SK-N-SH (cell line): ENCODE results near the gene AWAT2. TPM values are rescaled to one million over a fixed set of nuclear protein-coding genes. Genes with fewer than 3 reads are reported as not detected.

Experiments used
- CTCF ChIA-PET: fragments of 300-600, 350-600 bp; formaldehyde crosslinking; extraction: SDS; loops from one replicate; lab custom pipeline; 2021; lab: Yijun Ruan, JAX
- POLR2A ChIA-PET: fragments of 350-600 bp; sonication (Branson Sonifier 250); formaldehyde crosslinking; extraction: SDS; loops from one replicate; lab custom pipeline; 2020; ENCODE audit warnings: antibody characterized with exemption, inconsistent platforms; lab: Yijun Ruan, JAX
- DNase-seq: peaks from one replicate; pipeline ENCODE4 v3.0.0; 2012
- H2AFZ ChIP-seq: fragments of 200-600 bp; sonication (generic); 2 replicates; pipeline ENCODE4 v1.8.1; 2016; ENCODE audit warnings: antibody characterized with exemption, mild to moderate bottlenecking, low read depth
- H3F3A ChIP-seq: fragments of 200-600 bp; sonication (generic); replicated peaks from 2 replicates; pipeline ENCODE3; 2016; ENCODE audit warnings: antibody characterized with exemption, mild to moderate bottlenecking; ENCODE audit not compliant: insufficient read depth
- H3K27ac ChIP-seq, 2 experiments: fragments of 200-500 bp in 1 of 2; fragments of 200-600 bp in 1 of 2; sonication (Bioruptor generic) in 1 of 2; sonication (generic), shearing (Covaris generic) in 1 of 2; 2 replicates each; pipeline versions ENCODE4 v1.5.1 to v1.6.1; 2014 to 2016; ENCODE audit warnings: low read depth in 2 of 2, inconsistent platforms in 1 of 2, low read length in 1 of 2, mild to moderate bottlenecking in 1 of 2, mixed read lengths in 1 of 2
- H3K27me3 ChIP-seq: fragments of 200-600 bp; sonication (generic), shearing (Covaris generic); 2 replicates; pipeline ENCODE4 v1.6.1; 2016; ENCODE audit warnings: mixed run types; ENCODE audit not compliant: insufficient read depth
- H3K36me3 ChIP-seq, 2 experiments: fragments of 200-500 bp in 1 of 2; fragments of 200-600 bp in 1 of 2; sonication (Bioruptor generic) in 1 of 2; sonication (generic) in 1 of 2; replicated peaks in 1 of 2; 2 replicates each; pipeline versions ENCODE3 to v1.5.1; 2014 to 2016; ENCODE audit warnings: low read length in 1 of 2, mild to moderate bottlenecking in 1 of 2; ENCODE audit not compliant: insufficient read depth in 2 of 2, control insufficient read depth in 1 of 2
- H3K4me1 ChIP-seq, 2 experiments: fragments of 200-500 bp in 1 of 2; fragments of 200-600 bp in 1 of 2; sonication (Bioruptor generic) in 1 of 2; sonication (generic), shearing (Covaris generic) in 1 of 2; 2 replicates each; pipeline versions ENCODE4 v1.5.1 to v1.6.1; 2014 to 2016; ENCODE audit warnings: low read depth in 1 of 2, low read length in 1 of 2, mixed run types in 1 of 2; ENCODE audit not compliant: insufficient read depth in 2 of 2, control insufficient read depth in 1 of 2
- H3K4me2 ChIP-seq: fragments of 200-600 bp; sonication (generic), shearing (Covaris generic); 2 replicates; pipeline ENCODE4 v1.6.1; 2017; ENCODE audit warnings: mixed run types
- H3K4me3 ChIP-seq, 2 experiments: fragments of 200-500 bp in 1 of 2; fragments of 200-600 bp in 1 of 2; sonication (Bioruptor generic) in 1 of 2; sonication (generic), shearing (Covaris generic) in 1 of 2; 2 replicates each; pipeline versions ENCODE4 v1.5.1 to v1.8.1; 2014 to 2016; ENCODE audit warnings: low read depth in 2 of 2, inconsistent platforms in 1 of 2, low read length in 1 of 2, mild to moderate bottlenecking in 1 of 2, mixed read lengths in 1 of 2, moderate library complexity in 1 of 2
- H3K79me2 ChIP-seq: fragments of 200-600 bp; sonication (generic); 2 replicates; pipeline ENCODE4 v1.8.1; 2017; ENCODE audit warnings: mild to moderate bottlenecking; ENCODE audit not compliant: insufficient read depth
- H3K9ac ChIP-seq: fragments of 200-600 bp; sonication (generic); 2 replicates; pipeline ENCODE4 v1.6.1; 2017; ENCODE audit warnings: mixed run types
- H3K9me2 ChIP-seq: fragments of 200-600 bp; sonication (generic); 2 replicates; pipeline ENCODE4 v1.6.1; 2017; ENCODE audit warnings: mixed run types
- H3K9me3 ChIP-seq: fragments of 200-600 bp; sonication (generic); 2 replicates; pipeline ENCODE4 v1.6.1; 2017; ENCODE audit warnings: mixed run types, mild to moderate bottlenecking, moderate library complexity
- H4K20me1 ChIP-seq: fragments of 200-600 bp; sonication (generic); 2 replicates; pipeline ENCODE4 v1.6.1; 2017; ENCODE audit warnings: mild to moderate bottlenecking, mixed run types; ENCODE audit not compliant: insufficient read depth
- ELF1 ChIP-seq: IDR thresholded peaks from 2 replicates; pipeline ENCODE4 v1.4.0; 2012
- GABPA ChIP-seq: IDR thresholded peaks from 2 replicates; pipeline ENCODE4 v1.4.0; 2012; ENCODE audit warnings: low read depth, mild to moderate bottlenecking
- GATA2 ChIP-seq: sonication (generic); formaldehyde crosslinking; IDR thresholded peaks from 2 replicates; pipeline ENCODE4 v1.5.0; 2020; ENCODE audit warnings: mild to moderate bottlenecking, missing genetic modification reagents
- JUND ChIP-seq: IDR thresholded peaks from 2 replicates; pipeline ENCODE4 v1.4.0; 2012
- MEF2A ChIP-seq: IDR thresholded peaks from 2 replicates; pipeline ENCODE4 v1.4.0; 2012; ENCODE audit warnings: low read depth, borderline replicate concordance
- MXI1 ChIP-seq: IDR thresholded peaks from 2 replicates; pipeline ENCODE4 v1.6.1; 2012; ENCODE audit warnings: mild to moderate bottlenecking, low read depth, low read length, improper control_type of control experiment
- RCOR1 ChIP-seq: fragments of 150-350 bp; IDR thresholded peaks from 2 replicates; pipeline ENCODE4 v1.6.1; 2017; ENCODE audit warnings: antibody characterized with exemption, low read length
- TEAD4 ChIP-seq: IDR thresholded peaks from 2 replicates; pipeline ENCODE4 v1.4.0; 2012; ENCODE audit warnings: mild to moderate bottlenecking, borderline replicate concordance; ENCODE audit not compliant: insufficient read depth
- USF1 ChIP-seq: IDR thresholded peaks from 2 replicates; pipeline ENCODE4 v1.4.0; 2012; ENCODE audit warnings: low read depth, borderline replicate concordance
- USF2 ChIP-seq: fragments of 150-350 bp; IDR thresholded peaks from 2 replicates; pipeline ENCODE4 v1.6.1; 2017; ENCODE audit warnings: antibody characterized with exemption, low read length, low read depth, borderline replicate concordance
- WGBS: methylation state at CpG from one replicate; pipeline ENCODE4 v1.1.6; 2017; ENCODE audit warnings: low lambda C conversion rate; 5-methylcytosine and 5-hydroxymethylcytosine counted together
- polyA plus RNA-seq, 3 experiments: library from polyadenylated mRNA; depleted of rRNA; stranded (reverse); fragments of >200 nt; gene quantifications; 2 replicates each; pipeline ENCODE4 v1.2.3, GENCODE V29; 2012
- TF ChIP-seq, protein P1 (sequence below): fragments of 200-600 bp; sonication (generic); IDR thresholded peaks from 2 replicates; pipeline ENCODE4 v1.6.1; 2017; ENCODE audit warnings: antibody characterized with exemption, mild to moderate bottlenecking, moderate library complexity

The AWAT2 gene
- polyA plus RNA-seq, 1 of the 3 experiments (the other 2 are of a cell fraction): 0.13 TPM

- no peak overlapping the region for H3K9ac ChIP-seq
- H3K4me3 ChIP-seq: no peak overlapping the region
- H3K27me3 ChIP-seq: peaks cover 8% of the 10 kb centered on the region; the same call in 1 of the 2 replicates
- no peak for DNase-seq
- no peak for TF ChIP-seq MXI1
- no peak for TF ChIP-seq GABPA
- TF ChIP-seq TEAD4: no peak
- no peak for TF ChIP-seq RCOR1
- TF ChIP-seq USF2: no peak
- TF ChIP-seq MEF2A: no peak
- no peak for TF ChIP-seq JUND
- H3F3A ChIP-seq: no peaks in the 10 kb centered on the region
- WGBS: 32% methylated on average over 4 of the region's 4 CpGs
- ChIA-PET POLR2A (no interaction called here), CTCF (interaction anchor here (1.1 to 2.3 kb wide), 2 partner anchors 14 to 589 kb away, joined by 3 to 7 read pairs; no protein-coding TSS in a partner anchor)
- H3K79me2 ChIP-seq: no peaks in the 10 kb centered on the region
- H3K4me1 ChIP-seq: no peaks in the 10 kb centered on the region
- H3K36me3 ChIP-seq: no peaks in the 10 kb centered on the region
- H3K27ac ChIP-seq: no peak overlapping the region
- no peak overlapping the region for H3K4me2 ChIP-seq
- H3K9me2 ChIP-seq: no peaks in the 10 kb centered on the region
- no peaks in the 10 kb centered on the region for H4K20me1 ChIP-seq
- no peaks in the 10 kb centered on the region for H3K9me3 ChIP-seq
- H2AFZ ChIP-seq: no peak overlapping the region
Observed at GRCh38 chrX:70082723-70083122, 33.0 kb upstream of the AWAT2 start.

- no peak overlapping the region for H3K4me3 ChIP-seq
- H3F3A ChIP-seq: no peaks in the 10 kb centered on the region
- peaks cover 8% of the 10 kb centered on the region; the same call in 1 of the 2 replicates for H3K27me3 ChIP-seq
- no peak overlapping the region for H3K9ac ChIP-seq
- H3K27ac ChIP-seq: no peak overlapping the region
- POLR2A ChIA-PET: no interaction called here
- no peaks in the 10 kb centered on the region for H3K36me3 ChIP-seq
- H3K9me3 ChIP-seq: no peaks in the 10 kb centered on the region
- H3K9me2 ChIP-seq: no peaks in the 10 kb centered on the region
- peak overlapping the region; percentile 59; the same call in 1 of the 2 replicates for H2AFZ ChIP-seq
- no peak for DNase-seq
- CTCF ChIA-PET: interaction anchor here (1.1 to 1.4 kb wide), 2 partner anchors 18 to 49 kb away, joined by 3 to 4 read pairs; no protein-coding TSS in a partner anchor
- H4K20me1 ChIP-seq: no peaks in the 10 kb centered on the region
- no peak overlapping the region for H3K4me2 ChIP-seq
- TF ChIP-seq USF1: no peak
- TF ChIP-seq, protein P1, sequence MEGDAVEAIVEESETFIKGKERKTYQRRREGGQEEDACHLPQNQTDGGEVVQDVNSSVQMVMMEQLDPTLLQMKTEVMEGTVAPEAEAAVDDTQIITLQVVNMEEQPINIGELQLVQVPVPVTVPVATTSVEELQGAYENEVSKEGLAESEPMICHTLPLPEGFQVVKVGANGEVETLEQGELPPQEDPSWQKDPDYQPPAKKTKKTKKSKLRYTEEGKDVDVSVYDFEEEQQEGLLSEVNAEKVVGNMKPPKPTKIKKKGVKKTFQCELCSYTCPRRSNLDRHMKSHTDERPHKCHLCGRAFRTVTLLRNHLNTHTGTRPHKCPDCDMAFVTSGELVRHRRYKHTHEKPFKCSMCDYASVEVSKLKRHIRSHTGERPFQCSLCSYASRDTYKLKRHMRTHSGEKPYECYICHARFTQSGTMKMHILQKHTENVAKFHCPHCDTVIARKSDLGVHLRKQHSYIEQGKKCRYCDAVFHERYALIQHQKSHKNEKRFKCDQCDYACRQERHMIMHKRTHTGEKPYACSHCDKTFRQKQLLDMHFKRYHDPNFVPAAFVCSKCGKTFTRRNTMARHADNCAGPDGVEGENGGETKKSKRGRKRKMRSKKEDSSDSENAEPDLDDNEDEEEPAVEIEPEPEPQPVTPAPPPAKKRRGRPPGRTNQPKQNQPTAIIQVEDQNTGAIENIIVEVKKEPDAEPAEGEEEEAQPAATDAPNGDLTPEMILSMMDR: no peak
- TF ChIP-seq ELF1: no peak
- no peak for TF ChIP-seq GATA2
- no peak for TF ChIP-seq GABPA
- no peaks in the 10 kb centered on the region for H3K79me2 ChIP-seq
- no peaks in the 10 kb centered on the region for H3K4me1 ChIP-seq
- 15% methylated on average over 3 of the region's 3 CpGs for WGBS
Observed at GRCh38 chrX:70079870-70080269, 30.1 kb upstream of the AWAT2 start.
